ENCODE measurements around the gene SYAP1.

- TF ChIP-seq YY1 (IDR thresholded peaks at IDR 0.05; ENCODE audit: low read depth, low read length) (no peak), MEF2B (IDR thresholded peaks at IDR 0.05; ENCODE audit: partially characterized antibody, poor library complexity, severe bottlenecking) (no peak)
These were observed 20.2 kb downstream of the SYAP1 start for GRCh38 chrX:16739574-16739973.
